ENCODE results near the gene TTC6.

Gene TTC6

GRCh38 chr14:37584211-37585100, 11.0 kb upstream of the TTC6 start:
- Histone ChIP-seq H3K4me1 (ENCODE audit: low read depth, poor library complexity, severe bottlenecking) (no peaks in the 10 kb centered on the region), H3K4me3 (IDR thresholded peaks at IDR 0.05; ENCODE audit: insufficient read depth, low read depth, low read length) (no peak overlapping the region), H2AFZ (ENCODE audit: low read depth) (peak overlapping the region; percentile 69; the same call in 1 of the 2 replicates), H3K27ac (no peak overlapping the region), H3K9ac (no peak overlapping the region), H3K4me2 (no peak overlapping the region), H4K20me1 (ENCODE audit: insufficient read depth) (no peaks in the 10 kb centered on the region), H3K36me3 (ENCODE audit: insufficient read depth) (no peaks in the 10 kb centered on the region), H3K27me3 (ENCODE audit: insufficient read depth, low read depth) (no peaks in the 10 kb centered on the region), H3K79me2 (ENCODE audit: insufficient read depth, low read depth) (no peaks in the 10 kb centered on the region)
- TF ChIP-seq CTCF (conservative IDR thresholded peaks at IDR 0.05; ENCODE audit: low read depth, low read length) = no peak

GRCh38 chr14:37585101-37585511, 10.3 kb upstream of the TTC6 start:
- no peak overlapping the region for H3K9ac ChIP-seq
- no peaks in the 10 kb centered on the region for H3K4me1 ChIP-seq (ENCODE audit: low read depth, poor library complexity, severe bottlenecking)
- H2AFZ ChIP-seq (ENCODE audit: low read depth) = no peak overlapping the region
- H3K27me3 ChIP-seq (ENCODE audit: insufficient read depth, low read depth) = no peaks in the 10 kb centered on the region
- no peaks in the 10 kb centered on the region for H3K36me3 ChIP-seq (ENCODE audit: insufficient read depth)
- no peaks in the 10 kb centered on the region for H4K20me1 ChIP-seq (ENCODE audit: insufficient read depth)
- no peak overlapping the region for H3K4me2 ChIP-seq
- TF ChIP-seq CTCF (conservative IDR thresholded peaks at IDR 0.05; ENCODE audit: low read depth, low read length) = no peak
- no peaks in the 10 kb centered on the region for H3K79me2 ChIP-seq (ENCODE audit: insufficient read depth, low read depth)
- H3K4me3 ChIP-seq (IDR thresholded peaks at IDR 0.05; ENCODE audit: insufficient read depth, low read depth, low read length) = no peak overlapping the region
- no peak overlapping the region for H3K27ac ChIP-seq

- TF ChIP-seq CTCF (conservative IDR thresholded peaks at IDR 0.05; ENCODE audit: low read depth, low read length) = no peak
- no peak overlapping the region for H3K4me2 ChIP-seq
- no peak overlapping the region for H3K4me3 ChIP-seq (IDR thresholded peaks at IDR 0.05; ENCODE audit: insufficient read depth, low read depth, low read length)
- H2AFZ ChIP-seq (ENCODE audit: low read depth) = no peak overlapping the region
- H3K27me3 ChIP-seq (ENCODE audit: insufficient read depth, low read depth) = no peaks in the 10 kb centered on the region
- H3K36me3 ChIP-seq (ENCODE audit: insufficient read depth) = no peaks in the 10 kb centered on the region
- H3K9ac ChIP-seq = no peak overlapping the region
- H3K4me1 ChIP-seq (ENCODE audit: low read depth, poor library complexity, severe bottlenecking) = no peaks in the 10 kb centered on the region
- no peaks in the 10 kb centered on the region for H3K79me2 ChIP-seq (ENCODE audit: insufficient read depth, low read depth)
- H4K20me1 ChIP-seq (ENCODE audit: insufficient read depth) = no peaks in the 10 kb centered on the region
- no peak overlapping the region for H3K27ac ChIP-seq
Measured at GRCh38 chr14:37585971-37586796, 9.2 kb upstream of the TTC6 start.

GRCh38 chr14:37586797-37587130, 8.7 kb upstream of the TTC6 start:
- Histone ChIP-seq H4K20me1 (ENCODE audit: insufficient read depth) (no peaks in the 10 kb centered on the region), H3K36me3 (ENCODE audit: insufficient read depth) (no peaks in the 10 kb centered on the region), H3K4me2 (no peak overlapping the region), H3K4me1 (ENCODE audit: low read depth, poor library complexity, severe bottlenecking) (no peaks in the 10 kb centered on the region), H3K27me3 (ENCODE audit: insufficient read depth, low read depth) (no peaks in the 10 kb centered on the region), H3K4me3 (IDR thresholded peaks at IDR 0.05; ENCODE audit: insufficient read depth, low read depth, low read length) (no peak overlapping the region), H3K27ac (no peak overlapping the region), H2AFZ (ENCODE audit: low read depth) (no peak overlapping the region), H3K79me2 (ENCODE audit: insufficient read depth, low read depth) (no peaks in the 10 kb centered on the region), H3K9ac (no peak overlapping the region)
- TF ChIP-seq CTCF (conservative IDR thresholded peaks at IDR 0.05; ENCODE audit: low read depth, low read length) = no peak

Data from KMS-11 (cell line).